CD4-positive, alpha-beta T cell treated with Interleukin-15 for 4 hours (primary cell): ENCODE measurements around the gene HNRNPUL1.
"Not testable (repeated sequence)": the region's sequence is repeated elsewhere in the genome, so short reads cannot be mapped to it uniquely, and the experiment has no call there.

Experiments
- DNase-seq: peaks from one replicate; pipeline ENCODE4 v3.0.0-alpha.2; 2020; ENCODE audit warnings: low spot score

Gene HNRNPUL1

GRCh38 chr19:41276231-41276630 is 12.1 kb downstream of the HNRNPUL1 start:
- DNase-seq: no peak

GRCh38 chr19:41278478-41278877 is 14.3 kb downstream of the HNRNPUL1 start:
- no peak for DNase-seq

GRCh38 chr19:41288673-41289530 is 24.7 kb downstream of the HNRNPUL1 start:
- no peak for DNase-seq

GRCh38 chr19:41289814-41290213 is 25.6 kb downstream of the HNRNPUL1 start:
- DNase-seq: not testable (repeated sequence)

GRCh38 chr19:41294393-41294792 is 30.2 kb downstream of the HNRNPUL1 start:
- DNase-seq: no peak

- DNase-seq: no peak
Measured at GRCh38 chr19:41295499-41295898, 31.3 kb downstream of the HNRNPUL1 start.

GRCh38 chr19:41296433-41296871 is 32.3 kb downstream of the HNRNPUL1 start:
- DNase-seq: no peak

- peak; percentile 34 for DNase-seq
Measured at GRCh38 chr19:41297628-41298347, 33.6 kb downstream of the HNRNPUL1 start.

- DNase-seq: peak; percentile 84
Measured at GRCh38 chr19:41298348-41298964, 34.3 kb downstream of the HNRNPUL1 start.

- DNase-seq: no peak
Measured at GRCh38 chr19:41299046-41299754, 35.0 kb downstream of the HNRNPUL1 start.

GRCh38 chr19:41299755-41300089 is 35.5 kb downstream of the HNRNPUL1 start:
- peak; percentile 72 for DNase-seq

- no peak for DNase-seq
Measured at GRCh38 chr19:41300555-41300954, 36.4 kb downstream of the HNRNPUL1 start.

- peak; percentile 73 for DNase-seq
Measured at GRCh38 chr19:41302624-41303351, 38.6 kb downstream of the HNRNPUL1 start.

- no peak for DNase-seq
Measured at GRCh38 chr19:41303954-41304353, 39.8 kb downstream of the HNRNPUL1 start.

GRCh38 chr19:41304706-41305483 is 40.7 kb downstream of the HNRNPUL1 start:
- no peak for DNase-seq

GRCh38 chr19:41305927-41306793 is 42.0 kb downstream of the HNRNPUL1 start:
- DNase-seq: no peak

GRCh38 chr19:41307090-41307875 is 43.1 kb downstream of the HNRNPUL1 start:
- DNase-seq: peak; percentile 76

- no peak for DNase-seq
Measured at GRCh38 chr19:41307954-41308449, 43.8 kb downstream of the HNRNPUL1 start.
